ENCODE measurements around the gene SEC16A. TPM values are rescaled to one million over a fixed set of nuclear protein-coding genes. Genes with fewer than 3 reads are reported as not detected.

Gene SEC16A
- total RNA-seq, 4 donors from 2014 or later, result 58.0 to 89.3 (median 75.0) TPM

GRCh38 chr9:136472640-136473353 lies 10.0 kb downstream of the SEC16A start:
- TF ChIP-seq POLR2AphosphoS5 (IDR thresholded peaks at IDR 0.05) (no peak), POLR2A (IDR thresholded peaks at IDR 0.05) (no peak), EP300 (IDR thresholded peaks at IDR 0.05) (no peak)
- TF ChIP-seq, protein P1, sequence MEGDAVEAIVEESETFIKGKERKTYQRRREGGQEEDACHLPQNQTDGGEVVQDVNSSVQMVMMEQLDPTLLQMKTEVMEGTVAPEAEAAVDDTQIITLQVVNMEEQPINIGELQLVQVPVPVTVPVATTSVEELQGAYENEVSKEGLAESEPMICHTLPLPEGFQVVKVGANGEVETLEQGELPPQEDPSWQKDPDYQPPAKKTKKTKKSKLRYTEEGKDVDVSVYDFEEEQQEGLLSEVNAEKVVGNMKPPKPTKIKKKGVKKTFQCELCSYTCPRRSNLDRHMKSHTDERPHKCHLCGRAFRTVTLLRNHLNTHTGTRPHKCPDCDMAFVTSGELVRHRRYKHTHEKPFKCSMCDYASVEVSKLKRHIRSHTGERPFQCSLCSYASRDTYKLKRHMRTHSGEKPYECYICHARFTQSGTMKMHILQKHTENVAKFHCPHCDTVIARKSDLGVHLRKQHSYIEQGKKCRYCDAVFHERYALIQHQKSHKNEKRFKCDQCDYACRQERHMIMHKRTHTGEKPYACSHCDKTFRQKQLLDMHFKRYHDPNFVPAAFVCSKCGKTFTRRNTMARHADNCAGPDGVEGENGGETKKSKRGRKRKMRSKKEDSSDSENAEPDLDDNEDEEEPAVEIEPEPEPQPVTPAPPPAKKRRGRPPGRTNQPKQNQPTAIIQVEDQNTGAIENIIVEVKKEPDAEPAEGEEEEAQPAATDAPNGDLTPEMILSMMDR (IDR thresholded peaks at IDR 0.05), result no peak
- no peaks in the 10 kb centered on the region for H3K27me3 ChIP-seq
- no peaks in the 10 kb centered on the region for H3K9me3 ChIP-seq
- no peaks in the 10 kb centered on the region for H3K4me1 ChIP-seq
- no peak overlapping the region for H3K27ac ChIP-seq
- no peak for DNase-seq (ENCODE audit: low spot score in 2 of 2)
- no peak overlapping the region for H3K4me3 ChIP-seq
- 85% methylated on average over 16 of the region's 28 CpGs for WGBS
- H3K36me3 ChIP-seq, result peaks cover 98% of the 10 kb centered on the region

GRCh38 chr9:136471802-136472487 lies 10.9 kb downstream of the SEC16A start:
- peak in 1 of 2 donors; percentile 55 for DNase-seq (ENCODE audit: low spot score in 2 of 2)
- no peak for TF ChIP-seq POLR2AphosphoS5 (IDR thresholded peaks at IDR 0.05)
- TF ChIP-seq, protein P1 (IDR thresholded peaks at IDR 0.05), result no peak
- 78% methylated on average over 16 of the region's 19 CpGs for WGBS
- H3K36me3 ChIP-seq, result peaks cover 98% of the 10 kb centered on the region
- H3K4me3 ChIP-seq, result no peak overlapping the region
- H3K9me3 ChIP-seq, result no peaks in the 10 kb centered on the region
- H3K4me1 ChIP-seq, result no peaks in the 10 kb centered on the region
- no peak overlapping the region for H3K27ac ChIP-seq
- no peaks in the 10 kb centered on the region for H3K27me3 ChIP-seq

DNA sequence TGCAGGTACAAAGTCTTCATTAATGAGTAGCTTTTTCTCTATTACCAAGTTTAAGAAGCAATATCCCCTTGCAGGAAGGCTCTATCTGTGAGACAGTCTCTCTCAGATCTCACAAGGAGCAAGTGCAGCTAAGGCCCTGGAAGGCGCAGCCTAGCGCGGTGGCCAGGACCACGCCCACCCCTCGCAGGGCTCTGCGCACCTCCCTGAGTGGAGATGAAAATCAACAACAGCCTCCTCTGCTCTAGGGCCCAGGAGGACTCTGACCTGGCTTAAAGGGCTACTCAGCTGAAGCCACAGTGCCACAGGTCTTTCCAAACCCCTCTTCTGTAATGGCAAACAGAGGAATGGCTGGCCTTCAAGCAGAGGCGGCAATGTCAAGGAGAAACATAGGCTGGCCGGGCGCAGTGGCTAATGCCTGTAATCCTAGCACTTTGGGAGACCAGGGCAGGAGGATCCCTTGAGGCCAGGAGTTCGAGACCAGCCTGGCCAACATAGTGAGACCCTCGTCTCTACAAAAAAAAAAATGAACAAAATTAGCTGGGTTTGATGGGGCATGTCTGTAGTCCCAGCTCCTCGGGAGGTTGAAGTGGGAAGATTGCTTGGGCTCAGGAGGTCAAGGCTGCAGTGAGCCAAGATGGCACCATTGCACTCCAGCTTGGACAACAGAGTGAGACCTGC lies 11.9 kb downstream of the SEC16A start:
- no peak overlapping the region for H3K27ac ChIP-seq
- no peak for DNase-seq (ENCODE audit: low spot score in 2 of 2)
- 97% methylated on average over 11 of the region's 12 CpGs for WGBS
- no peak overlapping the region for H3K4me3 ChIP-seq
- no peaks in the 10 kb centered on the region for H3K9me3 ChIP-seq
- H3K36me3 ChIP-seq, result peaks cover 98% of the 10 kb centered on the region
- TF ChIP-seq POLR2A (IDR thresholded peaks at IDR 0.05) (no peak), POLR2AphosphoS5 (IDR thresholded peaks at IDR 0.05) (no peak), EP300 (IDR thresholded peaks at IDR 0.05) (no peak)
- TF ChIP-seq, protein P1 (IDR thresholded peaks at IDR 0.05), result no peak
- H3K27me3 ChIP-seq, result no peaks in the 10 kb centered on the region
- H3K4me1 ChIP-seq, result no peaks in the 10 kb centered on the region

GRCh38 chr9:136470356-136470755 lies 12.5 kb downstream of the SEC16A start:
- no peak for DNase-seq (ENCODE audit: low spot score in 2 of 2)
- H3K4me3 ChIP-seq, result no peak overlapping the region

More at GRCh38 chr9:136470356-136470755, 12.5 kb downstream of the SEC16A start:
- Histone ChIP-seq H3K36me3 (peaks cover 98% of the 10 kb centered on the region), H3K4me1 (no peaks in the 10 kb centered on the region), H3K9me3 (no peaks in the 10 kb centered on the region), H3K27me3 (no peaks in the 10 kb centered on the region), H3K27ac (no peak overlapping the region)
- no peak for TF ChIP-seq EP300 (IDR thresholded peaks at IDR 0.05)
- TF ChIP-seq POLR2AphosphoS5 (IDR thresholded peaks at IDR 0.05), result no peak
- TF ChIP-seq POLR2A (IDR thresholded peaks at IDR 0.05), result no peak
- TF ChIP-seq, protein P1 (IDR thresholded peaks at IDR 0.05), result no peak
- 95% methylated on average over 10 of the region's 11 CpGs for WGBS

Data from suprapubic skin (tissue), 4 donors.